MM.1S (cell line): ENCODE measurements around the gene PLCB4.

Experiments
- DNase-seq: peaks from one replicate; pipeline ENCODE4 v3.0.0-alpha.2; 2015
- H2AFZ ChIP-seq: fragments of 300-600 bp; sonication (generic); 2 replicates; pipeline ENCODE4 v1.6.0; 2016; ENCODE audit warnings: antibody characterized with exemption, low read length
- H3F3A ChIP-seq: fragments of 300-600 bp; sonication (generic); 2 replicates; pipeline ENCODE4 v1.6.1; 2016; ENCODE audit warnings: mild to moderate bottlenecking, antibody characterized with exemption, low read length, moderate library complexity, mixed read lengths; ENCODE audit not compliant: insufficient read depth
- H3K27ac ChIP-seq: fragments of 300-600 bp; sonication (generic); 2 replicates; pipeline ENCODE4 v1.5.1; 2016; ENCODE audit warnings: mild to moderate bottlenecking, low read length
- H3K27me3 ChIP-seq: fragments of 300-600 bp; sonication (generic); replicated peaks from 2 replicates; pipeline ENCODE4 v1.6.0; 2016; ENCODE audit warnings: low read length; ENCODE audit not compliant: insufficient read depth
- H3K36me3 ChIP-seq: fragments of 300-600 bp; sonication (generic); replicated peaks from 2 replicates; pipeline ENCODE4 v1.6.1; 2016; ENCODE audit warnings: mild to moderate bottlenecking, low read length, mixed read lengths; ENCODE audit not compliant: insufficient read depth
- H3K4me1 ChIP-seq: fragments of 300-600 bp; sonication (generic); 2 replicates; pipeline ENCODE4 v1.6.1; 2016; ENCODE audit warnings: low read length, mixed read lengths
- H3K4me2 ChIP-seq: fragments of 300-600 bp; sonication (generic); 2 replicates; pipeline ENCODE4 v1.6.0; 2016; ENCODE audit warnings: low read depth, low read length
- H3K4me3 ChIP-seq: fragments of 300-600 bp; sonication (generic); 2 replicates; pipeline ENCODE4 v1.5.1; 2016; ENCODE audit warnings: low read length, mixed read lengths
- H3K79me2 ChIP-seq: fragments of 300-600 bp; sonication (generic); 2 replicates; pipeline ENCODE4 v1.6.1; 2016; ENCODE audit warnings: mixed run types, low read length, mixed read lengths
- H3K9ac ChIP-seq: fragments of 300-600 bp; sonication (generic); 2 replicates; pipeline ENCODE4 v1.6.1; 2016; ENCODE audit warnings: low read length, mixed read lengths
- H3K9me2 ChIP-seq: fragments of 300-600 bp; sonication (generic); replicated peaks from 2 replicates; pipeline ENCODE4 v1.6.1; 2016; ENCODE audit warnings: mild to moderate bottlenecking, low read length, mixed read lengths; ENCODE audit not compliant: insufficient read depth
- H3K9me3 ChIP-seq: fragments of 300-600 bp; sonication (generic); replicated peaks from 2 replicates; pipeline ENCODE4 v1.6.1; 2016; ENCODE audit warnings: mild to moderate bottlenecking, low read length, mixed read lengths; ENCODE audit not compliant: insufficient read depth
- H4K20me1 ChIP-seq: fragments of 300-600 bp; sonication (generic); 2 replicates; pipeline ENCODE4 v1.6.1; 2016; ENCODE audit warnings: mild to moderate bottlenecking, low read length, moderate library complexity, mixed read lengths; ENCODE audit not compliant: insufficient read depth
- CTCF ChIP-seq: fragments of 300-600 bp; sonication (generic); IDR thresholded peaks from 2 replicates; pipeline ENCODE4 v1.5.1; 2016; ENCODE audit warnings: antibody characterized with exemption, low read length, mixed read lengths
- EZH2 ChIP-seq: fragments of 300-600 bp; sonication (generic); optimal IDR thresholded peaks from 2 replicates; pipeline ENCODE3; 2017; ENCODE audit warnings: low read depth, mild to moderate bottlenecking, antibody characterized with exemption, low read length, mixed read lengths
- EZH2phosphoT487 ChIP-seq: fragments of 300-600 bp; sonication (generic); IDR thresholded peaks from 2 replicates; pipeline ENCODE4 v1.6.1; 2018; ENCODE audit warnings: antibody characterized with exemption, low read length

The PLCB4 gene

GRCh38 chr20:9036593-9036992, 32.3 kb upstream of the PLCB4 start:
- TF ChIP-seq CTCF (no peak), EZH2phosphoT487 (no peak), EZH2 (no peak)
- Histone ChIP-seq H4K20me1 (no peaks in the 10 kb centered on the region), H3K4me1 (no peaks in the 10 kb centered on the region), H3K36me3 (no peaks in the 10 kb centered on the region), H3K9me2 (no peaks in the 10 kb centered on the region), H3F3A (no peaks in the 10 kb centered on the region), H3K9ac (no peak overlapping the region), H3K27me3 (no peaks in the 10 kb centered on the region), H3K79me2 (no peaks in the 10 kb centered on the region), H3K4me2 (no peak overlapping the region), H3K4me3 (no peak overlapping the region), H3K27ac (no peak overlapping the region), H2AFZ (no peak overlapping the region), H3K9me3 (no peaks in the 10 kb centered on the region)
- DNase-seq: no peak

- no peaks in the 10 kb centered on the region for H3K9me3 ChIP-seq
- H3K27ac ChIP-seq: no peak overlapping the region
- no peak for DNase-seq
- H3K79me2 ChIP-seq: no peaks in the 10 kb centered on the region
- no peaks in the 10 kb centered on the region for H3F3A ChIP-seq
- no peaks in the 10 kb centered on the region for H3K36me3 ChIP-seq
- no peak overlapping the region for H3K4me3 ChIP-seq
- no peak for TF ChIP-seq EZH2
- TF ChIP-seq EZH2phosphoT487: no peak
- TF ChIP-seq CTCF: no peak
- H3K27me3 ChIP-seq: no peaks in the 10 kb centered on the region
- H3K4me1 ChIP-seq: no peaks in the 10 kb centered on the region
- no peak overlapping the region for H3K4me2 ChIP-seq
- no peaks in the 10 kb centered on the region for H4K20me1 ChIP-seq
- H2AFZ ChIP-seq: no peak overlapping the region
- H3K9me2 ChIP-seq: no peaks in the 10 kb centered on the region
- no peak overlapping the region for H3K9ac ChIP-seq
These were observed 29.9 kb upstream of the PLCB4 start for GRCh38 chr20:9038791-9039535.

GRCh38 chr20:9040863-9041524, 27.9 kb upstream of the PLCB4 start:
- Histone ChIP-seq H2AFZ (no peak overlapping the region), H3K27me3 (no peaks in the 10 kb centered on the region), H3K9ac (no peak overlapping the region), H3K4me1 (no peaks in the 10 kb centered on the region), H3K9me3 (no peaks in the 10 kb centered on the region), H3K79me2 (no peaks in the 10 kb centered on the region), H3K27ac (no peak overlapping the region), H3F3A (no peaks in the 10 kb centered on the region), H3K36me3 (no peaks in the 10 kb centered on the region), H4K20me1 (no peaks in the 10 kb centered on the region), H3K9me2 (no peaks in the 10 kb centered on the region), H3K4me3 (no peak overlapping the region), H3K4me2 (no peak overlapping the region)
- no peak for TF ChIP-seq EZH2phosphoT487
- TF ChIP-seq EZH2: no peak
- TF ChIP-seq CTCF: no peak
- DNase-seq: no peak
